GM18502 (cell line): ENCODE data around the gene PARP8.

ENCODE experiments used
- ATAC-seq: cut with Tn5 transposase; IDR thresholded peaks from one replicate; pipeline ENCODE4 v1.9.1; 2021; ENCODE audit warnings: mild to moderate bottlenecking; ENCODE audit not compliant: unreplicated experiment, poor library complexity

PARP8 gene

GRCh38 chr5:50887889-50888633, 221.6 kb downstream of the PARP8 start:
- no peak for ATAC-seq

DNA sequence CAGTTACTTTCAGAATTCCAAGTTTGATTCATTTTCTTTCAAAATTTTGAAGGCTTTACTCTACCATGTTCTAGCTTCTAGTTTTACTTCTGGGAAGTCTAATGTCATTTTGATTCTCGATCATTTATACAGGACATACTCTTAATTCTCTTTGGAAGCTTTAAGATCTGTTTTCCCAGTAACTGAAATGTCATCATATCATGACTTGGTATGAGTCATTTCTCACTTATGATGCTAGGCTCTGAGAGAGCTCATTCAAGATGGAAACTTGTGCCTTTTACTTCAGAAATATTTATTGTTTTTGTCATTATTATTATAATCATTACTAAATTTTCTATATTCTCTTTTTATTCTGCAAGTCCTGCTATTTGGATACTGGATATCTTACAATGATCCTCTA, 222.3 kb downstream of the PARP8 start:
- no peak for ATAC-seq

- ATAC-seq = no peak
These were observed 223.4 kb downstream of the PARP8 start for GRCh38 chr5:50889790-50890189.
